H1 (cell line): ENCODE measurements around the gene MLF2.

ENCODE experiments used
- CHD2 ChIP-seq: IDR thresholded peaks from 2 replicates; pipeline ENCODE4 v1.6.1; 2012; ENCODE audit warnings: low read length, improper control_type of control experiment
- POLR2A ChIP-seq, 2 experiments: IDR thresholded peaks; 1 replicate in 1 of 2; 2 replicates in 1 of 2; pipeline ENCODE4 v1.6.1; 2011; ENCODE audit warnings: low read depth in 2 of 2, low read length in 2 of 2, mild to moderate bottlenecking in 2 of 2; ENCODE audit errors: control extremely low read depth in 1 of 2
- SIN3A ChIP-seq, 2 experiments: IDR thresholded peaks in 1 of 2; conservative IDR thresholded peaks in 1 of 2; 2 replicates each; pipeline ENCODE4 v1.6.1; 2011 to 2012; ENCODE audit warnings: low read length in 2 of 2, improper control_type of control experiment in 1 of 2, low read depth in 1 of 2, mild to moderate bottlenecking in 1 of 2
- SP4 ChIP-seq: IDR thresholded peaks from 2 replicates; pipeline ENCODE4 v1.6.1; 2012; ENCODE audit warnings: low read length, inconsistent platforms
- TAF1 ChIP-seq: IDR thresholded peaks from 2 replicates; pipeline ENCODE4 v1.6.1; 2011; ENCODE audit warnings: mild to moderate bottlenecking, low read depth, low read length
- TF ChIP-seq, protein P1 (sequence below), 3 experiments: IDR thresholded peaks; 1 replicate in 2 of 3; 2 replicates in 1 of 3; pipeline versions ENCODE4 v1.5.1 to v1.6.1; 2011; ENCODE audit warnings: low read length in 3 of 3, mild to moderate bottlenecking in 3 of 3, inconsistent platforms in 2 of 3, low read depth in 1 of 3, moderate library complexity in 1 of 3; ENCODE audit not compliant: insufficient read depth in 1 of 3; ENCODE audit errors: control extremely low read depth in 1 of 3
- TF ChIP-seq, protein P2 (sequence below): IDR thresholded peaks from 2 replicates; pipeline ENCODE4 v1.6.1; 2012; ENCODE audit warnings: low read length, inconsistent platforms

DNA sequence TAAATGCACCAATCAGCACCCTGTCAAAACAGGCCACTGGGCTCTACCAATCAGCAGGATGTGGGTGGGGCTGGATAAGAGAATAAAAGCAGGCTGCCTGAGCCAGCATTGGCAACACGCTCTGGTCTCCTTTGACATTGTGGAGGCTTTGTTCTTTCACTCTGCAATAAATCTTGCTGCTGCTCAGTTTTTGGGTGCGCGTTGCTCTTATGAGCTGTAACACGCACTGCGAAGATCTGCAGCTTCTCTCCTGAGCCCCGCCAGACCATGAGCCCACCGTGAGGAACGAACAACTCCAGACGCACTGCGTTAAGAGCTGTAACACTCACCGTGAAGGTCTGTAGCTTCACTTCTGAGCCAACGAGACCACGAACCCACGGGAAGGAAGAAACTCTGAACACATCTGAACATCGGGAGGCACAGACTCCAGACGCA, 44.0 kb downstream of the MLF2 start:
- TF ChIP-seq SP4 (no peak), SIN3A (conservative IDR thresholded peaks at IDR 0.05 in 1 of 2, IDR thresholded peaks at IDR 0.05 in 1 of 2; ENCODE audit: low read depth in 1 of 2, low read length in 2 of 2) (no peak), POLR2A (IDR thresholded peaks at IDR 0.05; ENCODE audit: control extremely low read depth in 1 of 2, low read depth in 2 of 2, low read length in 2 of 2) (no peak), TAF1 (no peak), CHD2 (no peak)
- TF ChIP-seq, protein P1, sequence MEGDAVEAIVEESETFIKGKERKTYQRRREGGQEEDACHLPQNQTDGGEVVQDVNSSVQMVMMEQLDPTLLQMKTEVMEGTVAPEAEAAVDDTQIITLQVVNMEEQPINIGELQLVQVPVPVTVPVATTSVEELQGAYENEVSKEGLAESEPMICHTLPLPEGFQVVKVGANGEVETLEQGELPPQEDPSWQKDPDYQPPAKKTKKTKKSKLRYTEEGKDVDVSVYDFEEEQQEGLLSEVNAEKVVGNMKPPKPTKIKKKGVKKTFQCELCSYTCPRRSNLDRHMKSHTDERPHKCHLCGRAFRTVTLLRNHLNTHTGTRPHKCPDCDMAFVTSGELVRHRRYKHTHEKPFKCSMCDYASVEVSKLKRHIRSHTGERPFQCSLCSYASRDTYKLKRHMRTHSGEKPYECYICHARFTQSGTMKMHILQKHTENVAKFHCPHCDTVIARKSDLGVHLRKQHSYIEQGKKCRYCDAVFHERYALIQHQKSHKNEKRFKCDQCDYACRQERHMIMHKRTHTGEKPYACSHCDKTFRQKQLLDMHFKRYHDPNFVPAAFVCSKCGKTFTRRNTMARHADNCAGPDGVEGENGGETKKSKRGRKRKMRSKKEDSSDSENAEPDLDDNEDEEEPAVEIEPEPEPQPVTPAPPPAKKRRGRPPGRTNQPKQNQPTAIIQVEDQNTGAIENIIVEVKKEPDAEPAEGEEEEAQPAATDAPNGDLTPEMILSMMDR (IDR thresholded peaks at IDR 0.05; ENCODE audit: control extremely low read depth in 1 of 3, insufficient read depth in 1 of 3, low read depth in 1 of 3, low read length in 3 of 3): no peak
- TF ChIP-seq, protein P2, sequence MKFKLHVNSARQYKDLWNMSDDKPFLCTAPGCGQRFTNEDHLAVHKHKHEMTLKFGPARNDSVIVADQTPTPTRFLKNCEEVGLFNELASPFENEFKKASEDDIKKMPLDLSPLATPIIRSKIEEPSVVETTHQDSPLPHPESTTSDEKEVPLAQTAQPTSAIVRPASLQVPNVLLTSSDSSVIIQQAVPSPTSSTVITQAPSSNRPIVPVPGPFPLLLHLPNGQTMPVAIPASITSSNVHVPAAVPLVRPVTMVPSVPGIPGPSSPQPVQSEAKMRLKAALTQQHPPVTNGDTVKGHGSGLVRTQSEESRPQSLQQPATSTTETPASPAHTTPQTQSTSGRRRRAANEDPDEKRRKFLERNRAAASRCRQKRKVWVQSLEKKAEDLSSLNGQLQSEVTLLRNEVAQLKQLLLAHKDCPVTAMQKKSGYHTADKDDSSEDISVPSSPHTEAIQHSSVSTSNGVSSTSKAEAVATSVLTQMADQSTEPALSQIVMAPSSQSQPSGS: no peak
